ENCODE measurements around the gene TBX21.
A peak's percentile ranks its signal among the peaks of the same experiment; 100 is the strongest.

Gene TBX21

GRCh38 chr17:47774331-47774730 lies 41.3 kb downstream of the TBX21 start:
- no peak for DNase-seq (ENCODE audit: low read depth)

DNA sequence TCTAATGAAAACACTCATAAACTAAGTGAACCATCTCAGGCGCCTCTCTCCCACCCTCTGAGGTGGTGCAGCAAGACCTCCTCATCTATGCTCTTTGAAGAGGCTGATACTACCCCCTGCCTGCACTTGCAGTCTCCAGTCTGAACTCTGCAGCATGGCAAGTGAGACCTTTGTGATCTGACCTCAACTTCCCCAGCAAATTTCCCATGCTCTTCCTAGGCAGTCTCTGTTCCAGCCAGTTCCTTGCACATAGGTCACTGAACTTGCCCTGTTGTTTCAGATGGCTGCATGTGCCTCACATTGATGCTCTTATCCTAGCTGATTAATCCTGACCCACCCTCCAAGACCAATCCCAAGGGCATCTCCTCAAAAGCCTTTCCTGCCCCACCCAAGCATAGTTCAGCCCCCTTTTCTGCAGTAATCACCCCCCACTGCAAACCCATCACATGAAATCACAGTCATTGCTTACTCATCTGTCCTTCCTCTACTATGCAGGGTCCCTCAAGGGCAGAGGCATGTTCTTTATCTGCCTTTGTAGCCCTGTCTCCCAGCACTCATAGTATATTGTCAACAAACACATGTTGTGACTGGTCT lies 42.0 kb downstream of the TBX21 start:
- DNase-seq (ENCODE audit: low read depth): no peak

GRCh38 chr17:47776330-47777197 lies 43.5 kb downstream of the TBX21 start:
- peak; percentile 61 for DNase-seq (ENCODE audit: low read depth)

DNA sequence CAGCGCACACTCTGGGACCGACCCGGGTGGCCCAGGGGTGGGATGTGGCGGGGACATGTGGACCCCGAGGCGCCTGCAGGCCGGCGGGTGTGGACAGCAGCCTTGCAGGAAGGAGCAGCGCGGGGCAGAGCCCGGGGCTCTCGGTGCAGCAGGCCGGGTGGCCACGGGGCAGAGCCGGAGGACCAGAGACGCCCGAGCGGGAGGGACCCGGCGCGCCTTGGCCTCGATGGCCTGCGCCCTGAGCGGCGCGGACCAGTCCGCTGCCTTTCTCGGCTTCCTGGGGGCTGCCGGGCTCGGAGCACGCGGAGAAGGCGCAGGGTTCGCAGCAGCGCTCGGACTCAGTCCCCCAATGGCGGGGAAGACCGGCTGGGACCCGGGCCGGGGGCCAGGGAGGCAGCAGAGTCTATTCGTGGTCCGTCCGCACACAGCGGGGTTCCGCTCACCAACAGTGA lies 45.2 kb downstream of the TBX21 start:
- DNase-seq (ENCODE audit: low read depth): no peak

- no peak for DNase-seq (ENCODE audit: low read depth)
These were observed 48.4 kb downstream of the TBX21 start for GRCh38 chr17:47781397-47781796.

DNA sequence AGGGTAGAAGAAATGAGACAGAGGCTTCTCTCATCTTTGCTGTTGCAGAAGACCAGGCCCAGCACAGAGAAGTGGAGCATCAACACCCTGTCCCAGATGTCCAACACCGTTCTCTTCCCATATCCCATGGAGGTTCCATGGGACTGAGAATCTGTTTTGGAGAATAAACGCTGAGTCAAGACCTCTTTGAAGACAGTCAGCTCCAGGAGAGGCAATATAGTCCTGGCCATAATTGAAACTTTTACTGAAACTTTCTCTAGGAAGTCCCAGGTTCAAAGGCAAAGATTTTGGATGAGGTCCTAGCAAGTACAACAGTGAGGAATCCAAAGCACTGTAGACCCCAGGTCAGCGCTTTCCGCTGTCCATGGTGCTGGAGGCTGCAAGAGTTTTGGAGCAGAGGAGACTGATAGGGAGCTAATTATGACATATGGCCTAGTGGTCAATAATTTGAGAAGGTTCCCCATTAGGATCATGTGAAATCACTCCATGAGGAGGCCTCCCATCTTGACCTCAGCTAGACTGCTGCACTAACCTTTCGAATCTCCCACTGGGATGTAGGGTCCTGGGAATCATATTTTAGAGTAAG lies 52.6 kb downstream of the TBX21 start:
- peak; percentile 55 for DNase-seq (ENCODE audit: low read depth)

DNA sequence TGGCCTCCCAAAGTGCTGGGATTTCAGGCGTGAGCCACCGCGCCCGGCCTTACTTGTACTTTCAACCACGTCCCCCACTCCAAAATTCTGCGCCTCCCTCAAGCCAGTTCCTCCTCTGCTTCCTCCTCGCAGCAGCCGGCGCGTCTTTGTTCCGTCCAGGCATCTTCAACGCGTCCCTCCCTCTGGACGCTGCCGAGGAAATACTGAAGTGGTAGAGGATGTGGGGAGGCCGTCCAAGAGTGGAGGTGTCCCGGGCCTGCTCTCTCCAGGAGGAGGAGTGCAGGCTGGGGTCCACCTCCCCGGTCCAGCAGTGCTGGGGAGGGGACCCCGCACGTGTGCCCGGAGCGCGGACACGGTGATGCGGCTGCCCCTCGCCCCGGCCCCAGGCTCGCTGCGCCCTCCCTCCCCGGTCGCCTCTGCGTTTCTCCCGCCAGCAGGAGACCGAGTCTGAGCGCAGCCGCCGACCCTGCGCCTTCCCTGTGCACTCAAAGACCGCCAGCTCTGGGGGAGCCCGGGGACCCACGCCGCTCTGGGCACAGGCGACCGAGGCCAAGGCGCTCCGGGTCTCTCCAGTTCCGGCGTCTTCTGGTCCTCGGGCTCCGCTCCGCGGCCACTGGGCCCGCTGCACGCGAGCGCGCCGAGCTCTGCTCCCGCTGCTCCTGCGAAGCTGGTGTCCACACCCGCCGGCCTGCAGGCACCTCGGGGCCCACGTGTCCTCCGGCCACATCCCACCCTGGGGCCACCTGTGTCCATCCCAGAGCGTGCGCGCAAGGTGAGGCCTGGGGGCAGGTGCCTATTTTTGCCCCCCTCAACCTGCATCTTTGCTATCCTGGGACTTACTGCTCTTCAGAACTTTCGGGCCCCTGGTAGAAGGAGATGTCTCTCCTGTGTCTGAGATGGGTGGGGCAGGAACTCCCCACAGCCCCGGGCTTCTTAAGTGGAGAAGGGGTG lies 56.9 kb downstream of the TBX21 start:
- peak; percentile 43 for DNase-seq (ENCODE audit: low read depth)

DNA sequence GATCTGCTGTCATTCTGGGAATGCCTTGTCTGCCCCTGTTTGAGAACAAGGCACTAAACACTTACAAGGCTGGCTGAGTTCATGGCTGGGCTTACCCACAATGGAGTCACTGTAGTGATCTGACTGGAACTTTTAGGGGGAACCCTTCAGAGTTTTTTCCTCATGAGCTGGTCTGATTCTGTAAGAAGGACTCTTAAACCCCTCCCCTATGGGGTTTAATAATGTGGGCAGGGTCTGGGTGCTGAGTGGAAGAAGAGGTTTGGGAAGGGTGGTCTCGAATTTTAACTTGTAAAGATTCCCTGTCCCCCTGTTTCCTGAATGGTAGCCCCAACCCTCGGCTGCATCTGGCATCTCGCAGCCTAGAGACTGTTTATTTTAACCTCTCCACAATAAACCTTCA lies 58.0 kb downstream of the TBX21 start:
- no peak for DNase-seq (ENCODE audit: low read depth)

- no peak for DNase-seq (ENCODE audit: low read depth)
These were observed 59.4 kb downstream of the TBX21 start for GRCh38 chr17:47792457-47792856.

DNA sequence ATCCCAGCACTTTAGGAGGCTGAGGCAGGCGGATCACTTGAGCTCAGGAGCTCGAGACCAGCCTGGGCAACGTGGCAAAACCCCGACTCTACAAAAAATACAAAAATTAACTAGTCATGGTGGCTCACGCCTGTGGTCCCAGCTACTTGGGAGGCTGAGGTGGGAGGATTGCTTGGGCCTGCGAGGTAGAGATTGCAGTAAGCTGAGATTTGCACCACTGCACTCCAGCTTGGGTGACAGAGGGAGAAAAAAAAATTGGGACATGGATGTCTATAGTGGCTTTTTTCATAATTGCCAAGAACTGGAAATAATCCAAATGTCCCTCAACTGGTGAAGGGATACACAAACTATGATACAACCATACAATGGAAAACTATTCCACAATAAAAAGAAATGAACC lies 59.9 kb downstream of the TBX21 start:
- DNase-seq (ENCODE audit: low read depth): no peak

All from EH (cell line).